Suprapubic skin (tissue), 4 donors: Measurements from ENCODE around the gene AWAT2.
A peak's percentile ranks its signal among the peaks of the same experiment; 100 is the strongest.

Experiments
- CTCF ChIP-seq, 2 donors: fragments of 200-600 bp in 1 of 2; fragments of 450-650 bp in 1 of 2; sonication (generic) in 1 of 2; IDR thresholded peaks; one replicate each; pipeline ENCODE4 v1.5.1; 2016 to 2019; ENCODE audit warnings: antibody characterized with exemption in 2 of 2, mild to moderate bottlenecking in 1 of 2, moderate library complexity in 1 of 2
- EP300 ChIP-seq: sonication (generic); formaldehyde crosslinking; IDR thresholded peaks from one replicate; pipeline ENCODE4 v1.6.1; 2017; ENCODE audit warnings: antibody characterized with exemption
- POLR2A ChIP-seq, 2 donors: fragments of 450-650 bp; IDR thresholded peaks; one replicate each; pipeline ENCODE4 v1.6.1; 2017; ENCODE audit warnings: antibody characterized with exemption in 2 of 2, mild to moderate bottlenecking in 2 of 2, moderate library complexity in 2 of 2
- POLR2AphosphoS5 ChIP-seq, 3 donors: sonication (generic); formaldehyde crosslinking; IDR thresholded peaks; one replicate each; pipeline ENCODE4 v1.6.1; 2017; ENCODE audit warnings: antibody characterized with exemption in 3 of 3

- TF ChIP-seq POLR2A (IDR thresholded peaks at IDR 0.05) (no peak), CTCF (IDR thresholded peaks at IDR 0.05) (peak in 1 of 2 donors; percentile 38), EP300 (no peak), POLR2AphosphoS5 (IDR thresholded peaks at IDR 0.05) (no peak)
Observed at GRCh38 chrX:70033348-70034051, 16.2 kb downstream of the AWAT2 start.
